GM19463 (cell line): ENCODE measurements around the gene TMEM61.
"Not testable (repeated sequence)": the region's sequence is repeated elsewhere in the genome, so short reads cannot be mapped to it uniquely, and the experiment has no call there.

Experiments used
- ATAC-seq: cut with Tn5 transposase; IDR thresholded peaks from one replicate; pipeline ENCODE4 v1.9.1; 2021; ENCODE audit warnings: mild to moderate bottlenecking, moderate library complexity; ENCODE audit not compliant: unreplicated experiment

The TMEM61 gene

DNA sequence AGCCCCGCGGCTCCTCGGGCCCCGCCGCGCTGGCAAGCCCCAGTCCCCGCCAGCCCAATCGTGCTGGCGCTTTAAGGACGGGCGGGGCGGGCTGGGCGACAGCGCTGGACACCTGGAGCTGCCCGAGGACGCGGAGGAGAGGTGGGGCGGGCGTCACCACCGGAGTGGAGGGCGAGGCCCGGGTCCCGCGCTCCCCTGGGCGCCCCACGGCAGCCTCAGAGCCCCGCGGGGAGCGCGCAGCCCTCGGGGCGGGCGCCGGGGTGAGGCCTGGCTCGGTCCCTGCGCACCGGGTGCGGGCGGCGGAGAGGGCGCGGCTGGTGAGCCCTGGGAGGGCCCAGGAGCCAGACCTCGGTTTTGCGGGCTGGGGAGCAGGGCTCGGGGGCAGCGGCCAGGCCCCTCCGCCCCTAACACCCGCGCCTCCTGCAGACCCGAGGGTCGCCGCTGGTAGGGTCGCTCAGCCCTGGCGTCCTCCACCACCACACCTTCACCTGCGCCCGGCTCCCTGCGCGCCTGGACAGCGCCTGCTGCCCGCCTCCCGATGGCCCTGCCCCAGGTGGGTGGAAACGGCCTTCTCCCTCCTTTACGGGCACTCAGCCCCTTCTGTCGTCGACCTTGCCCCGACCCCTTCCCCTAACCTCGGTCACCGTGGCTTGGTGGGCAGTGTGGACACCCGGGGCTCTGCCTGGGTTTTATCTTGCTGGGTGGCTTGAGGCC lies at the start of gene TMEM61:
Gene TMEM61, plus strand, starts transcription at position 101 of the 714 bp plus-strand sequence. Its CDS starts 438 bp downstream, at position 539.
- ATAC-seq = no peak

DNA sequence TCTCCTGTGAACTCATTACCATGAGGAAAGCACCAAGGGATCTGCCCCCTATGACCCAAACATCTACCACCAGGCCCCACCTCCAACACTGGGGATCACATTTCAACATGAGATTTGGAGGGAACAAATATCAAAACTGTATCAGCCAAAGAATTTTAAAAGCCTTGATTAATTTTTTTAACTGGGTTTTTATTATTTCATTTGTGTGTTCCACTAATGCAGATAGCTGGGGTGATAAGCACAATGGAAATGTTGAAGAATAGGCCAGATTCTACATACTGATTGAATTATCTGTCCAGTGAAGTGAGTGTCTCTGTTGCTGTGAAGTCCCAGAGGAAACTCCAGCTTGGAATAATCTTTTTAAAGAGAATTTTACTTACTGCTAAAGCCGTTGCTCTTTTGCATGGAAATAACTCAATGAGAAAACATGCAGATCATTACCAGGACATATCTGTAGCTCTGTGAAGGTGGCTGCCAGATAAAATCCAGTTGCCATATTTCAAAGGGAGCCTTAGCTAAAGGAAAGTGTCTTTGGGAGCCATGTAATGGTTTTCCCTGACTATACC lies 49.1 kb upstream of the TMEM61 start:
- ATAC-seq = no peak

DNA sequence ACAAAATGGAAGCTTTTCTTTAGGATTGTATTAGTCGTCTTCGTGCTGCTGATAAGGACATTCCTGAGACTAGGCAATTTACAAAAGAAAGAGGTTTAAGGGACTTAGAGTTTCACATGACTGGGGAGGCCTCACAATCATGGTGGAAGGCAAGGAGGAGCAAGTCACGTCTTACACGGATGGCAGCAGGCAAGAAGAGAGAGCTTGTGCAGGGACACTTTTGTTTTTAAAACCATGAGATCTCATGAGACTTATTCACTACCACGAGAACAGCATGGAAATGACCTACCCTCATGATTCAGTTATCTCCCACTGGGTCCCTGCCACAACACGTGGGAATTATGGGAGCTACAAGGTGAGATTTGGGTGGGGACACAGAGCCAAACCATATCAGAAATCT lies 46.3 kb upstream of the TMEM61 start:
- ATAC-seq = not testable (repeated sequence)

DNA sequence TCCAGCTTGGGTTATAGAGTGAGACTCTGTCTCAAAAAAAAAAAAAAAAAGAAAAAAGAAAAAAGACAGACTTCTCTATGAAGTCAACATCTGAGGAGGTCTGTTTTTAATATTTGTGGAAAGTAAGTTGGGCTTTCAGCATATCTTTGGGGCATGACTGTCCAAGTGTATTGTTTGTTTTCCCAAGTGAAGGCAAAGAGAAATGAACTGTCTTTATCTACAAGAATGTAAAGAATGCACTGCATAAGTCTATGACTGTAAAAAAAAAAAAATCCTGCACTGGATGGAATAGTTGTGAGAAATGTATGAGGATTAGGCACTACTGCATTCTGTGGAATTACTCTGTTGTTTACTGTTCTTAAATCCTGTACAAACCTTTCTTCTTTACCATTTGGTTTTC lies 45.6 kb upstream of the TMEM61 start:
- ATAC-seq = no peak

DNA sequence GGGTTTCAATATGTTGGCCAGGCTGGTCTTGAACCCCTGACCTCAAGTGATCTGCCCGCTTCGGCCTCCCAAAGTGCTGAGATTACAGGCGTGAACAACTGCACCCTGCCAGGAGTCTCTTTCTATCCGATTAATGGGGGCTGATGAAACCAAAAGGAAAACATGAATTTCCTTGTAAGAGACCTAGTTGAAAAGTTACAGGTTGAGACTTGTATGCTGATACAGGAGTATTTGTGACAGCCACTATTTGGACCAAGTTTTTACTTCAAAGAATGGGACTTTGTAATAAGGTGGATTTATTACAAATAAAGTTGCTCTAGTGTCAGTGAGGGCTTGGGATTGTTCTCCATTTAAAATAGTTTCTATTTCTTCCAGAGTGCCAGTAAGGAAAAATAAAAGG lies 43.6 kb upstream of the TMEM61 start:
- ATAC-seq = no peak

DNA sequence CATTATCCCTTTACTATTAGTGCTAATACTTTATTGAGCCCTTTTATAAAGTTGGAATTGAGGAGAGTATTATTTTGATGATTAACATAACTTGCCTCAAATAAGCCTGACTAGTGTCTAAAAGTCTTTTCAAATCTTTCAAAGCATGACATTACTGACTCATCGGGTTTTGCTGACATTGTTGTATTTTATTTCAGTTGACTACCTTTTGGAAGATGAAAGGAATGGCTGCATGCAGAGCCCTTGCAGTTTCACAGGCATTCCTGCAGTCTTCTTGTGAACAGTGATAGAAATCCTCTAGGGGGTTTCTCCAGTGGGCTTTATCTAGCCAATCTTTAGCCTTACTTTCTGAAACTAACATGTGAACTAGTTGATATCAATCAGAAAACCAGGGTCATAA lies 43.0 kb upstream of the TMEM61 start:
- no peak for ATAC-seq

DNA sequence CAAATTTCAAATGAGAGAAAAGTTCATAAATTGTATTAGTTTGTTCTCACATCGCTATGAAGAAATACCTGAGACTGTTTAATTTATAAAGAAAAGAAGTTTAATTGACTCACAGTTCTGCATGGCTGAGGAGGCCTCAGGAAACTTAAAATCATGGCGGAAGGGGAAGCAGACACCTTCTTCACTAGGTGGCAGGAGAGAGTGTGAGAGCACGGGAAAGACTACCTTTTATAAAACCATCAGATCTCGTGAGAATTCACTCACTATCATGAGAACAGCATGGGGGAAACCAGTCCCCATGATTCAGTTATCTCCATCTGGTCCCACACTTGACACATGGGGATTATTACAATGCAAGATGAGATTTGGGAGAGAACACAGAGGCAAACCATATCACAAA lies 41.5 kb upstream of the TMEM61 start:
- not testable (repeated sequence) for ATAC-seq

DNA sequence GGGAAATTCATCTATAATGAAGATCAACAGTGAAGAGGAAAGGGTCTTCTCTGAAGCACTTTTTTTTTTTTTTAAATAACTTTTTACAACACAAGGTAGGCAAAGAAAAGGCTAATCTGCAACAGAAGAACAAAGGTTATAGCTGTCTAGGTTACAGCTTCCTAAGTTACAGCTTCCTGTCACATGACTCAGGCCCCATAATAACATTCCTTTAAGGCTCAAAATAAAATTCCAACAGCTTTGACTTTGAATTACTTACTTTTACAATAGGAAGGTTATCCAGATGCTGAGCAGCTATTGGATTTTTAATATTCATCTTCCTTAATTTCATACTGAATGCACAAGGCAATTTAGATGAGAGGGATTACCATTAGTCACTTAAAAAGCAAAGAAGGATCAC lies 40.4 kb upstream of the TMEM61 start:
- ATAC-seq = no peak

DNA sequence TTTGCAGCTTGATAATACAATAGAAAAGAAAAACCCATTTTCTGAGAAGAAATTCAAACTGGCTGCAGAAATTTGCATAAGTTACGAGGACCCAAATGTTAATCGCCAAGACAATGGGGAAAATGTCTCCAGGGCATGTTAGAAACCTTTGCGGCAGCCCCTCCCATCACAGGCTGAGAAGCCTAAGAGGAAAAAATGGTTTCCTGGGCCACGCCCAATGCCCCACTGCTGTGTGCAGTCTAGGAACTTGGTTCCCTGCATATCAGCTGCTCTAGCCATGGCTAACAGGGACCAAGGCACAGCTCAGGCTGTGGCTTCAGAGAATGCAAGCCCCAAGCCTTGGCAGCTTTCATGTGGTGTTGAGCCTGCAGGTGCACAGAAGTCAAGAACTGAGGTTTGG lies 37.5 kb upstream of the TMEM61 start:
- no peak for ATAC-seq

DNA sequence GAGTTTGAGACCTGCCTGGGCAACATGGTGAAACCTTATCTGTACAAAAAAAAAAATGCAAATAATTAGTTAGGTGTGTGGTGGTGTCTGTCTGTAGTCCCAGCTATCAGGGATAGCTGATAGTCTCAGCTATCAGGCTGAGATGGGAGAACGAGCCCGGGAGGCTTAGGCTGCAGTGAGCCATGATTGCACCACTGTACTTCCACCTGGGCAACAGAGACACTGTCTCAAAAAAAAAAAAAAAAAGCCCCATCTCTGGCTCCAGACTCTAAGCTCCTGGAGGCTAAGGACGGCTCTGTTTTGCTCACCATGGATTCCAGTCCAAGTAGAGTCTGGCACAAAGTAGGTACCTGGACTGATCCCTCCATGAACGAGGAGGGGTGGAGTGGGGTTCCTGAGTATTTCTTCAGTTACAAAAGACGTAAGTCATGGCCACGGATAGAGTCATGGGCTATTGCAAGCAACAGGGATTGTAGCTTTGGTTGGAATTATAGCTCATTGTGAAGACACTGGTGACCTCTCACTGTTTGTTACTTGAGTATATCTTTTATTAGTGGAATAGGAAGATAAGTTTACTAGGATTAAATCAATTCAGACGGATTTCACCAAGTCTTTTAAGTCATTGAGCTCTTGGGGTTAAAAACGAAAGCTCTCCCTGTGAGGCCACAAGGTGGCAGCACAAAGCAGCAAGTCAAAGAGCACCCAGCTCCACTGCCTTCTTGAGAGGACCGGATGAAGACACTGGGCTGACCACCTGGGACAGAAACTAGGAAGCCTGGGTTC lies 35.6 kb upstream of the TMEM61 start:
- no peak for ATAC-seq

DNA sequence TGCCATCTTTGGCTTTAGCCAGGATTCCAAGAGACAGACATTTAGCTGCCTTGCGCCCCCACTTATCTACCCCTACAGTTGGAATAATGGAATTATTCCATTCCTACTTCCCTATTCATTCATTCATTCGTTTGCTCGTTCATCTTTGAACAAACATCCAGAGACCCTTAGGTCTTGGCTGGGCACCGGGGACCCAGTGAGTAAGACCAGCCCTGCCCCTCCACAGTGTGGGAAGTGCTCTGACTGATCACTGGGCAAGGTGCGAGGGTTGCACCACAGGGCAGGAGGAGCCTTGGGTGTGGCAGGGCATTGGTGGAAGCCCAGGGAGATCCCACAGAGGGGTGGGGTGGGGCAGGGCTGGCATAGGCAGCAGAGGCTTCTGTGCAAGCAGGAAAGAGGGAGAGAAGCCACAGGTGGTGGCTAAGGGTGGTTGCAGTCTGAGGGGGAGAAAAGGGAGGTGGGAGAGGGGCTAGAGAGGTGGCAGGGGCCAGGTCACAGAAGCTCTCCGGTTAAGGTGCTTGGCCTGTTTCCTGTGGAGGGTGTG lies 35.0 kb upstream of the TMEM61 start:
- no peak for ATAC-seq

DNA sequence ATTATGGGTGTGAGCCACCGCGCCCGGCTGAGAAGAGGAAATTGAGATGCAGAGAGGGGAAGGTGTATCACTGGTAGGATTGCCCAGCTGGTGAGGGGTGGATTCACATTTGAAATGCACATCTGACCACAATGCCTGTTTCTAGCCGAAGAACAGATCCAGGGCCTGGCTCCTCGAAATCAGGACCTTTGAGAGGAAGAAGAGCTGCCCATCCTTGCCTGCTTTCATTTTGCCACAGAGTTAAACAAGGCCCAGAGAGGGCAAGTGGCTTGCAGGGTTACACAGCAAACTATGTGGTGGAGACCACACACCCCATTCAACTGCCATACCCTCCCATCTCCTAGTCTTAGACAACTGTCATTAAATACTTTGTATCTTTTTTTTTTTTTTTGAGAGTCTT lies 32.9 kb upstream of the TMEM61 start:
- no peak for ATAC-seq

DNA sequence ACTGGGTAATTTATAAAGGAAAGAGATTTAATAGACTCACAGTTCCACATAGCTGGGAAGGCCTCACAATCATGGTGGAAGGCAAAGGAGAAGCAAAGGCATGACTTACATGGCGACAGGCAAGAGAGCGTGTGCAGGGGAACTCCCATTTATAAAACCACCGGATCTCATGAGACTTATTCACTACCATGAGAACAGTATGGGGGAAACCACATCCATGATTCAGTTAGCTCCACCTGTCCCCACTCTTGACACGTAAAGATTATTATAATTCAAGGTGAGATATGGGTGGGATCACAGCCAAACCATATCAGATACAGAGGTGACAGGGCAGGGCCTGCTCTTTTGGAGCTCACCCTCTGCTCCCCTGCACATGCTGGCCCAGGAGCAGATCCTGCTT lies 31.4 kb upstream of the TMEM61 start:
- no peak for ATAC-seq

DNA sequence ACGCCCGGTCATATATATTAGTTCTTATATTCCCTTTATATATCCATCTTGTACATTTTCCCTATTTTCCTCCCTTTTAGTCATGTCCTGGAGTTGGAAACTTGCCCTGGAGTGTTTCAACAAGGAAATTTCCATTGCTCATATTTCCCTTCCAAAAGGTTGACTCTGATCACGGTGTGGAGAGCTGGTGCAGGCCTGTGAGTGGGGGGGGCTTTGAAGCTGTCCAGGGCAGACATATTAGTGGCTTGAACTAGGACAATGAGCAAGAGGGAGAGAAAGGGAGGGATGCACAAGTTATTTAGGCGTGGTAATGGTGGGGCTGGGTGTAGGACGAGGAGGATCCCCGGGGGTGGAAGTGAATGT lies 30.4 kb upstream of the TMEM61 start:
- ATAC-seq = no peak

DNA sequence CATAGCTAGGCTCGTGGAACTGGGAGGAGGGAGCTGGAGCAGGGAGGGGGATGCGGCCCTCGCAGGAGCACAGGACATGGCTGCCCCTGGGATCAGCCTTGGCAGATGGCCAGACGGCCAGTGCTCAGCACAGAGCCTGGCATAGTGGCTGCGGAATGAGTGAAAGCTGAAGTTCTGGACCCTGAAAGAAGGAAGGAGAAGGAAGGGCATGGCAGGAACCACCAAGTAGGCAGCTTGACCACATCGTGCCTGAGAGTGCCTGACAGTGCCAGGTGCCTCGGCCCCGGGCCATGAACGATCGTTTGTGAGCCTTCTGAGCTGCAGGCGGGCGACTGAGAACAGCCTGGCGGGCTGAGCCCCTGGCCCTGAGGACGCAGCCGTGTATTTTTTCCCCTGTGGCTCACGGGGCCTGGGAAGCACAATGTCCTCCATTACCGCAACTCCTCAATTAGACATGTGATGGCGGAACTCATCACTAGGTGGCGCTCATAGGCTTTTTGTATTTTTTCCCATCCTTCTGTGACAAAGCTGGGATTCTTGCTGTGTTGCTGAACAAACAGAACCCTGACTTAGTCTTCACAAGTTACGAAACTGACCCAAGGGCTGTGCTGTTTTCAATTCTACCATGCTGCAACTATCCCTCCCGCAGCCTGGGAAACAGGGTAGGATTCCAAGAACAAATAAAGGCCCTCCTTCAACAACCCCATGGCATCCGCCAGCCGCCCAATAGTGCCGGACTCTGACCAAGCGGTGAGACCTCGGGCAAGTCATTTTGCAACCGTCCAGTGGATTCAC lies 29.9 kb upstream of the TMEM61 start:
- no peak for ATAC-seq

DNA sequence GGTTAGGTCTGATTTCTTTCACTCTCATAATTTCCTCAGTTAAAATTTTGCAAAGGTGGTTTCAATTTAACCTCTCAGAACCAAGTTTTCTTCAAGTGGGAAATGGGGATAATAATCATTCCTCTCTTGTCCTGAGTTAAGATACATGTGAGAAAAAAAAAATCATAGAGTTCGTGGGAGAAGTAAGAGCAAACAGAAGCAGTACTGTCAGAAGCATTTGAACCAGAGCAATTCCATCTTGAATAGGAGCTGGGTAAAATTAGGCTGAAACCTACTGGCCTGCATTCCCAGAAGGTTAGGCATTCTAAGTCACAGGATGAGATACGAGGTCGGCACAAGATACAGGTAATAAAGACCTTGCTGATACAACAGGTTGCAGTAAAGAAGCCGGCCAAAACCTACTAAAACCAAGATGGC lies 28.6 kb upstream of the TMEM61 start:
- no peak for ATAC-seq

DNA sequence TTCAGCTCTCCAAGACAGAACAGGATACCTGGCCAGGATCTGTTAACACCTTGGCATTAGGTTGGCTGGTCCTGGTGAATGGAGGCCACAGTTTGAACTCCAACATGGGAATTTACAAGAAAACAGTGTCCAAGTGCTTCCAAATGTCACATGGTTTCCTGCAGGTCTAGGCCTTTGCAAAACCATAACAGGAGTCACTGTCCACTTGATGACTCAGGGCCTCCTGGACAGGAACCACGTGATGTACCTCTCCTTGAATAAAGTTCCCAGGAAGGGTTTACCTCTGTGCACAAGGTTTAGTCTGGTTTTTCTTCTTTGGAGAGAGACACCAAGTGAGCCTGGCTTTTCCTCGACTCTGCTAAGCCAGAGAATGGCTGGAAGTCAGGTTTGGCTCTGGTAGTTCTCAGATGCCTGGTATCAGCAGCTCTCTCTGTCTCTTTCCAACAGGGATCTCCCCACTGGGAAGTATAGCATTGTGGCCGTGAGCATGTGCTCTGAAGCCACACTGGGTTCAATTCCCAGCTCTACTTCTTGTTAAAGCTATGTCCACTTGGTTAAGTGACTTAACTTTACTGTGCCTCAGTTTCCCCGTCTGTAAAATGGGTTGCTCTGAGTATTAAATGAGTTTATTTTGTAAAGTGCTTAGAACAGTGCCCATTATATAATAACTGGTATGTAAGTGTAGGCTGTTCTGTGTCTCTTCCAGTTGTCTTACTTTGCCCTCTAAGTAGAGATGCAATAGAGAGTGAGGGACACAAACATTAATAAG lies 27.3 kb upstream of the TMEM61 start:
- no peak for ATAC-seq

DNA sequence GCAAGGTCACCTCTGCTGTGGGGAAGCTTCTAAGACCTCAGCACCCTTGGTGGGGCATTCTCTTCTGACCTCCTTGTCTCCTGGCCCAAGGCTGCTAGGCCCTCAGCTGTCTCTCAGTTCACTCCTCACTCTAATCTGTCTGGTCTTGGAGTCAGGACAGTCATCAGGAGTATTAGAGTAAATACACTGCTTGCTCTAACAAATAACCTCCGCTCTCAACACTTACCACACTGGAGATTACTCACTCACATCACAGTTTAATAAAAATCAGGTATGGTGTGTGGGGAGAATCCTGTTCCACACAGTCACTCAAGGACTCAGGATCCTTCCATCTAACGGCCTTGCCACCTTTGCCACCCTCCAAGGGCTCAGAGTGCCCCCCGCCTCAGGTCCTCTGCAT lies 26.6 kb upstream of the TMEM61 start:
- no peak for ATAC-seq

DNA sequence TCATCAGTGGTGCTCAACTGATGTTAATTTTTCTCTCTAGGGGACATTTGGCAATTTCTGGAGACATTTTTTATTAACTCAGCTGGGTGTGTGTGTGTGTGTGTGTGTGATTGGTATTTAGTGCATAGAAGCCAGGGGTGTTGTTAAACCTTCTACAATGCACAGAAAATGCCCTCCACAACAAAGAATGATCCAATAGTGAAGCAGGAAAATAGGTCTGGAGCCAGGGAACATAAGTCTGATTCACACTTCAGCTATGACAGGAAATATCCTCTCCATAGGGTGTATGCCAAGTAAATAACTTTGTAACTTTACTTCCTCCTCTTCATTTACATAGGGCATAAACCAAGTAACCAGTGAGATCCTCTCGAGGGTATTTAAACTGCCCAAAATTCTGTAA lies 25.1 kb upstream of the TMEM61 start:
- no peak for ATAC-seq

DNA sequence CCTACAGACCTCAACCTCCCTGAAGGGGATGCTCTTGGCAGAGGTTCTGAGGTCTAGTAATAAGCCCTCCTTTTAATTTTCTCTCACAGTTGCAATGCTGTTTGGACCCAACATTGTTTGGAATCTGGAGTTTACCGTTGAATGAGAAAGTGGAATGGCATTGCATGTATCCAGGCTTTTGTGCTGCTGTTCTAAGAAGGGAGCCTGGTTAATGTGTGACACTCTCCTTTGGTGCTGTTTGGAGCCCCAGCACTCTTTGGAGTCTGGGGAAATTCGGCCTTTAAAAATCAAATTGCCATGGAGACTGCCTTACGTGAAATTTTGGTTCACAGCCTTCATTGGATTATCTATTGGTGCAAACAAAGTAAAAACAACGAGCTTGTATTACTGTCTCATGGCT lies 23.7 kb upstream of the TMEM61 start:
- no peak for ATAC-seq
